NCI-H1694 (cell line): Measurements from ENCODE around the gene RNF123.

Source experiments
- DNase-seq: peaks from one replicate; lab custom pipeline; 2025; lab: John Stamatoyannopoulos, UW

RNF123 gene

GRCh38 chr3:49658711-49659110 lies 30.6 kb upstream of the RNF123 start:
- no peak for DNase-seq

GRCh38 chr3:49659756-49660155 lies 29.6 kb upstream of the RNF123 start:
- no peak for DNase-seq

GRCh38 chr3:49661281-49661680 lies 28.1 kb upstream of the RNF123 start:
- DNase-seq = no peak

GRCh38 chr3:49662021-49662420 lies 27.3 kb upstream of the RNF123 start:
- DNase-seq = no peak

- no peak for DNase-seq
These were observed 26.5 kb upstream of the RNF123 start for GRCh38 chr3:49662720-49663413.

- DNase-seq = no peak
These were observed 25.5 kb upstream of the RNF123 start for GRCh38 chr3:49663831-49664230.

- no peak for DNase-seq
These were observed 25.1 kb upstream of the RNF123 start for GRCh38 chr3:49664300-49664699.

GRCh38 chr3:49665822-49666519 lies 23.4 kb upstream of the RNF123 start:
- DNase-seq = no peak

- no peak for DNase-seq
These were observed 22.8 kb upstream of the RNF123 start for GRCh38 chr3:49666592-49666991.

GRCh38 chr3:49667701-49668413 lies 21.5 kb upstream of the RNF123 start:
- DNase-seq = no peak

GRCh38 chr3:49668414-49668797 lies 21.0 kb upstream of the RNF123 start:
- no peak for DNase-seq

- DNase-seq = no peak
These were observed 20.5 kb upstream of the RNF123 start for GRCh38 chr3:49668861-49669260.

- DNase-seq = no peak
These were observed 20.0 kb upstream of the RNF123 start for GRCh38 chr3:49669352-49669751.

- no peak for DNase-seq
These were observed 18.4 kb upstream of the RNF123 start for GRCh38 chr3:49670940-49671290.

GRCh38 chr3:49671291-49672288 lies 17.8 kb upstream of the RNF123 start:
- DNase-seq = no peak

- DNase-seq = no peak
These were observed 16.1 kb upstream of the RNF123 start for GRCh38 chr3:49673121-49673714.

GRCh38 chr3:49673715-49674496 lies 15.5 kb upstream of the RNF123 start, which contains the start of gene APEH:
APEH (plus strand) TSS chr3:49674351; CDS start chr3:49674402, 51 bp downstream.
- no peak for DNase-seq

- no peak for DNase-seq
These were observed 14.8 kb upstream of the RNF123 start for GRCh38 chr3:49674497-49674983.

- DNase-seq = no peak
These were observed 13.4 kb upstream of the RNF123 start for GRCh38 chr3:49675912-49676311.

GRCh38 chr3:49680493-49681231 lies 8.7 kb upstream of the RNF123 start:
- DNase-seq = no peak
